HepG2 (cell line): ENCODE measurements around the gene NRL. TPM values are rescaled to one million over a fixed set of nuclear protein-coding genes. Genes with fewer than 3 reads are reported as not detected.
A peak's percentile ranks its signal among the peaks of the same experiment; 100 is the strongest.

Experiments used
- ARID2 ChIP-seq: sonication (generic); formaldehyde crosslinking; IDR thresholded peaks from 2 replicates; pipeline ENCODE4 v1.8.1; 2022; ENCODE audit warnings: mild to moderate bottlenecking, missing genetic modification reagents, borderline replicate concordance
- CSRNP1 ChIP-seq: sonication (generic); formaldehyde crosslinking; IDR thresholded peaks from 2 replicates; pipeline ENCODE4 v1.8.1; 2023; ENCODE audit warnings: mild to moderate bottlenecking, missing genetic modification reagents
- HMGXB4 ChIP-seq, 2 experiments: sonication (generic) in 1 of 2; formaldehyde crosslinking in 1 of 2; IDR thresholded peaks; 2 replicates each; pipeline versions ENCODE4 v1.4.0 to v1.6.1; 2018 to 2020; ENCODE audit warnings: missing genetic modification reagents in 2 of 2, borderline replicate concordance in 1 of 2, low read depth in 1 of 2, mild to moderate bottlenecking in 1 of 2, missing biosample characterization in 1 of 2
- KAT8 ChIP-seq: IDR thresholded peaks from 2 replicates; pipeline ENCODE4 v1.6.1; 2016; ENCODE audit warnings: missing genetic modification reagents, missing compliant biosample characterization
- MATR3 ChIP-seq: sonication (generic); formaldehyde crosslinking; IDR thresholded peaks from 2 replicates; pipeline ENCODE4 v1.4.0; 2020; ENCODE audit warnings: missing genetic modification reagents
- PBX2 ChIP-seq: IDR thresholded peaks from 2 replicates; pipeline ENCODE4 v1.6.1; 2016; ENCODE audit warnings: control low read depth
- PHF5A ChIP-seq: IDR thresholded peaks from one replicate; pipeline ENCODE4 v1.6.1; 2018; ENCODE audit warnings: low read depth, missing genetic modification reagents; ENCODE audit not compliant: unreplicated experiment
- SKIL ChIP-seq: sonication (generic); formaldehyde crosslinking; IDR thresholded peaks from 2 replicates; pipeline ENCODE4 v1.8.0; 2022; ENCODE audit warnings: missing genetic modification reagents, mild to moderate bottlenecking, moderate library complexity, borderline replicate concordance
- SRF ChIP-seq: IDR thresholded peaks from 2 replicates; pipeline ENCODE4 v1.6.1; 2011; ENCODE audit warnings: mild to moderate bottlenecking, low read depth, low read length, moderate library complexity
- TAF1 ChIP-seq: sonication (generic); formaldehyde crosslinking; IDR thresholded peaks from 2 replicates; pipeline ENCODE4 v1.4.0; 2020; ENCODE audit warnings: missing genetic modification reagents
- ZBTB37 ChIP-seq: sonication (generic); formaldehyde crosslinking; IDR thresholded peaks from 2 replicates; pipeline ENCODE4 v1.4.0; 2020; ENCODE audit warnings: mild to moderate bottlenecking, missing genetic modification reagents
- ZNF260 ChIP-seq: sonication (generic); formaldehyde crosslinking; IDR thresholded peaks from 2 replicates; pipeline ENCODE4 v1.4.0; 2020; ENCODE audit warnings: missing genetic modification reagents, low read depth, mild to moderate bottlenecking, borderline replicate concordance
- ZNF414 ChIP-seq: sonication (generic); formaldehyde crosslinking; IDR thresholded peaks from 2 replicates; pipeline ENCODE4 v1.5.0; 2020; ENCODE audit warnings: missing genetic modification reagents
- ZNF503 ChIP-seq: sonication (generic); formaldehyde crosslinking; IDR thresholded peaks from 2 replicates; pipeline ENCODE4 v1.4.0; 2020; ENCODE audit warnings: missing genetic modification reagents
- ZNF598 ChIP-seq: sonication (generic); formaldehyde crosslinking; IDR thresholded peaks from 2 replicates; pipeline ENCODE4 v1.5.1; 2020; ENCODE audit warnings: mild to moderate bottlenecking, missing genetic modification reagents, borderline replicate concordance
- ZNF619 ChIP-seq: sonication (generic); formaldehyde crosslinking; IDR thresholded peaks from 2 replicates; pipeline ENCODE4 v1.4.0; 2020; ENCODE audit warnings: mild to moderate bottlenecking, missing genetic modification reagents
- ZNF737 ChIP-seq: sonication (generic); formaldehyde crosslinking; IDR thresholded peaks from 2 replicates; pipeline ENCODE4 v1.5.0; 2020; ENCODE audit warnings: missing genetic modification reagents, mild to moderate bottlenecking, borderline replicate concordance
- polyA plus RNA-seq, 8 experiments: library from polyadenylated mRNA; depleted of rRNA in 3 of 8; stranded (reverse) in 7 of 8; unstranded in 1 of 8; fragments of >200 nt; fragmentation: Illumina TruSeq in 4 of 8; extraction: Trizol in 4 of 8; gene quantifications; 2 replicates each; pipeline versions ENCODE4 v1.2.1 to v1.2.3, GENCODE V29; 2011 to 2016; ENCODE audit warnings: low read depth in 4 of 8, missing spikeins in 1 of 8, mixed read lengths in 1 of 8; ENCODE audit not compliant: insufficient read depth in 1 of 8
- total RNA-seq, 5 experiments: library from RNA; depleted of rRNA; stranded (reverse); fragments of >200 nt; fragmentation: Illumina TruSeq; extraction: Trizol; gene quantifications; 2 replicates each; pipeline ENCODE4 v1.2.3, GENCODE V29; 2016; ENCODE audit warnings: low read depth in 1 of 5

NRL gene
- total and polyA plus RNA-seq, 2 of the 13 experiments (the other 11 are each of a cell fraction or from before 2014, with no cell fraction given), result 2.5 to 4.7 TPM

GRCh38 chr14:24032727-24033418, 81.9 kb downstream of the NRL start (continued):
- TF ChIP-seq ZBTB37 (CRISPR knock-in tag) (no peak), MATR3 (CRISPR knock-in tag) (no peak), KAT8 (CRISPR knock-in tag) (peak; percentile 59), HMGXB4 (CRISPR knock-in tag; IDR thresholded peaks at IDR 0.05; ENCODE audit: borderline replicate concordance in 1 of 2, low read depth in 1 of 2) (peak in 1 of 2 experiments; percentile 49; a peak in 1 of 4 replicates), ZNF414 (CRISPR knock-in tag) (no peak), ZNF503 (CRISPR knock-in tag) (no peak), SRF (no peak), PHF5A (CRISPR knock-in tag) (no peak), ZNF619 (CRISPR knock-in tag) (no peak), ARID2 (CRISPR knock-in tag) (no peak), ZNF598 (no peak), TAF1 (CRISPR knock-in tag) (no peak), PBX2 (no peak), ZNF260 (CRISPR knock-in tag) (no peak), SKIL (0 out of 2 replicates have a peak, but pooled peaks have one; percentile 5), ZNF737 (no peak), CSRNP1 (CRISPR knock-in tag) (no peak)
